Measurements from ENCODE around the gene SLC35F3. TPM values are rescaled to one million over a fixed set of nuclear protein-coding genes. Genes with fewer than 3 reads are reported as not detected.
A peak's percentile ranks its signal among the peaks of the same experiment; 100 is the strongest.
"Not testable (repeated sequence)": the region's sequence is repeated elsewhere in the genome, so short reads cannot be mapped to it uniquely, and the experiment has no call there.

SLC35F3 gene
- total and polyA plus RNA-seq, 3 donors from 2014 or later = 0.43 to 0.87 (median 0.47) TPM

DNA sequence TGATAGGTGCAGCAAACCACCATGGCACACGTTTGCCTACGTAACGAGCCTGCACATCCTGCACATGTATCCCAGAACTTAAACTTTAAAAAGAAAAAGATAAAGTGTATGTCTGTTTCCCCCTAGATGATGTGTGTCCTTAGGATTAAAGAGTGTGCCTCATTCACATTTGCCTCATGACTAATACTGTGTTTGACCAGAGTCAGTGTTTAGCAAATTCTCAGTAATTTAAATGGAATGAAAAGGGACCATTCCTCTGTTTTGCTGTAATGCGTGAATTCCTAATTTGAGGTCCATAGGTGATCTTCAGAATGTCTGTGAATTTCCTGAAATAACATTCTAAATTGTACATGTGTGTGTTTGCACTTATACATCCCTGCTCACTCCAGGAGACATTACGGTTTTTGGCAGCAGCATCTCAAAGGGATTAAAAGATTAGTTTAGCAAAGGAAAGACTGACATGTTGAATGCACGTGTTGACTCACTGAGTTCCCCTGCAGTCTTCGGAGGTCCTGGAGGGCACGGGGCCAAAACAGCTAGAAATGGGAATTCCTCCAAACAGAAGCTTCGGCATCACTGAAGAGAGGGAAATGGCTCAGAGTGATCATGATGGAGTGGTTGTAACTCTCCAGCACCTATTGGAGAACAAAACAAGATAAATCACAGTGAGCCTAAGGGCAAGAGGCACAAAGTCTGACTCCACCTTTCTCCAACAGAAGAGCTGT is 19.1 kb upstream of the SLC35F3 start:
- Histone ChIP-seq H3K9me3 (no peaks in the 10 kb centered on the region), H3K27ac (no peak overlapping the region), H3K4me3 (no peak overlapping the region), H3K36me3 (ENCODE audit: low read depth, missing control alignments) (no peaks in the 10 kb centered on the region), H3K4me1 (no peaks in the 10 kb centered on the region), H3K27me3 (no peaks in the 10 kb centered on the region)
- TF ChIP-seq, protein P1, sequence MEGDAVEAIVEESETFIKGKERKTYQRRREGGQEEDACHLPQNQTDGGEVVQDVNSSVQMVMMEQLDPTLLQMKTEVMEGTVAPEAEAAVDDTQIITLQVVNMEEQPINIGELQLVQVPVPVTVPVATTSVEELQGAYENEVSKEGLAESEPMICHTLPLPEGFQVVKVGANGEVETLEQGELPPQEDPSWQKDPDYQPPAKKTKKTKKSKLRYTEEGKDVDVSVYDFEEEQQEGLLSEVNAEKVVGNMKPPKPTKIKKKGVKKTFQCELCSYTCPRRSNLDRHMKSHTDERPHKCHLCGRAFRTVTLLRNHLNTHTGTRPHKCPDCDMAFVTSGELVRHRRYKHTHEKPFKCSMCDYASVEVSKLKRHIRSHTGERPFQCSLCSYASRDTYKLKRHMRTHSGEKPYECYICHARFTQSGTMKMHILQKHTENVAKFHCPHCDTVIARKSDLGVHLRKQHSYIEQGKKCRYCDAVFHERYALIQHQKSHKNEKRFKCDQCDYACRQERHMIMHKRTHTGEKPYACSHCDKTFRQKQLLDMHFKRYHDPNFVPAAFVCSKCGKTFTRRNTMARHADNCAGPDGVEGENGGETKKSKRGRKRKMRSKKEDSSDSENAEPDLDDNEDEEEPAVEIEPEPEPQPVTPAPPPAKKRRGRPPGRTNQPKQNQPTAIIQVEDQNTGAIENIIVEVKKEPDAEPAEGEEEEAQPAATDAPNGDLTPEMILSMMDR (IDR thresholded peaks at IDR 0.05) = no peak
- TF ChIP-seq POLR2A (IDR thresholded peaks at IDR 0.05) = no peak
- intact Hi-C loops (cut with DNase I; ENCODE audit: low total_unique reads) = no loop called here
- 58 to 65% methylated on average over 9 of the region's 9 CpGs for WGBS, 2 donors
- DNase-seq = no peak

DNA sequence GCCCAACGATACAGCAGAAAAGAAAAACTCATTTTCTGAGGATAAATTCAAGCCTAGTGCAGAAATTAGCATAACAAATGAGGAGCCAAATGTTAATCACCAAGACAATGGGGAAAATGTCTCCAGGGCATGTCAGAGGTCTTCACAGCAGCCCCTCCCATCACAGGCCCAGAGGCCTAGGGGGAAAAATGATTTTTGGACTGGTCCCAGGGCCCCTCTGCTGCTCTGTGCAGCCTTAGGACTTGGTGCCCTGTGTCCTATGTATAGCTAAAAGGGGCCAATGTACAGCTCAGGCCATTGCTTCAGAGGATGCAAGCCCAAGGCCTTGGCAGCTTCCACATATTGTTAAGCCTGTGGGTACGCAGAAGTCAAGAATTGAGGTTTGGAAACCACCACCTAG is 13.3 kb upstream of the SLC35F3 start:
- H3K36me3 ChIP-seq (ENCODE audit: low read depth, missing control alignments); H3K27me3 ChIP-seq; intact Hi-C loops (cut with DNase I; ENCODE audit: low total_unique reads); H3K27ac ChIP-seq; H3K4me1 ChIP-seq; DNase-seq; H3K4me3 ChIP-seq; H3K9me3 ChIP-seq: not testable (repeated sequence)
- WGBS, 2 donors = 84 to 87% methylated on average over 2 of the region's 2 CpGs

DNA sequence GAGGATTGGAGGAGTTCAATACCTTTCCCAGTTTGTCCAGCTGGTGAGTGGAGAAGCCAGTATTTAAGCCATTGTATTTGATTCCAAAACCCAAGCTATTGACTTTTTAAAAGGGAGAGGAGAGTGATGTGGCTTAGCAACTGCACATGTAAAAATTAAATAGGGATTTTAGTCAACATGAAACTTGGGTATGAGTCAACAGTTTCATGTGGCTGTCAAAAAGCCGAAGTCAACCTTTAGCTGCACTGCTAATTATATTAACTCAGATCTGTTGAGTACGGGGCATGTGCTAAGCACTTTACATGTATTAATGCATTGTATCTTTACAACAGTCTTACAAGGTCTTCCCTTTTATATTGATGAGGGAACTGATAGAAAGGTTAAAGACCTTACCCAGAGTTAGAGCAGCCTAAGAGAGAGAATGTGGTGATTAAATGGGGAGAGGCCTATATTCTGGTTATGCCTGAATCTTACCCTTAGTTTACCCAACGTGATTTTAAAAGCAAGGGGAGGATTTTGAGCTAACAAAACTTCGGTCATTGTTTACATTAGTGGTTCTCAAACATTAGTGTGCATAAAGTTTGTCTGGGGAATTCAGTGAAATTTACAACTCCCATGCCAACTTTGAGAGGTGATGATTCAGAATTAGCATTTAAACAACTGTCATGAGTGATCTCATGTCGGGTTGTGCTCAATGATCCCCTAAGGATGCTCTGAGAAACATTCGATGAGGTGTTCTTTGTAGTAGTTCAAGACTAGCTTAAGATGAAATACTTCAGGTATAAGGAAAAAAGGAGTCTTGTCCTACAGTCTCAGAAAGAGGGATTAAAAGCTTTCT is 6.9 kb upstream of the SLC35F3 start:
- no peak for DNase-seq
- Histone ChIP-seq H3K4me3 (no peak overlapping the region), H3K27me3 (no peaks in the 10 kb centered on the region), H3K27ac (no peak overlapping the region), H3K36me3 (ENCODE audit: low read depth, missing control alignments) (no peaks in the 10 kb centered on the region), H3K9me3 (no peaks in the 10 kb centered on the region), H3K4me1 (no peaks in the 10 kb centered on the region)
- TF ChIP-seq, protein P1 (IDR thresholded peaks at IDR 0.05) = no peak
- intact Hi-C loops (cut with DNase I; ENCODE audit: low total_unique reads) = no loop called here
- 85% methylated on average over 6 of the region's 6 CpGs for WGBS, 2 donors

DNA sequence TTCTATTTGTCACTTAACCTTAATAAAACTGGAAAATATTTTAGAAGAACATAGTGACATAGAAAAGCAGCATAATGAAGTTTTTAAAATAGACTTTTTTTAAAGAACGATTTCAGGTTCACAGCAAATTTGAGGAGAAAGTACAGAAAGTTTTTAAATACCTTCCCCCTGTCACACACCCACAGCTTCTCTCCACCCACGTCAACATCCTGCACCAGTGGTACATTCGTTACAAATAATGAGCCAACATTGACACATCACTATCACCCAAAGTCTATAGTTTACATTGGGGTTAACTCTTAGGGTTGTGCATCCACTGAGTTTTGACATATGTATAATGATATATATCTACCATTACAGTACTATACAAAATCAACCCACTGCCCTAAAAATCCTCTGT is 3.0 kb upstream of the SLC35F3 start:
- TF ChIP-seq POLR2A (IDR thresholded peaks at IDR 0.05) = no peak
- 49 to 57% methylated on average over 3 of the region's 3 CpGs for WGBS, 2 donors
- Histone ChIP-seq H3K4me1 (no peaks in the 10 kb centered on the region), H3K27ac (no peak overlapping the region), H3K27me3 (no peaks in the 10 kb centered on the region), H3K4me3 (no peak overlapping the region), H3K9me3 (no peaks in the 10 kb centered on the region), H3K36me3 (ENCODE audit: low read depth, missing control alignments) (no peaks in the 10 kb centered on the region)
- DNase-seq = no peak
- intact Hi-C loops (cut with DNase I; ENCODE audit: low total_unique reads) = no loop called here

DNA sequence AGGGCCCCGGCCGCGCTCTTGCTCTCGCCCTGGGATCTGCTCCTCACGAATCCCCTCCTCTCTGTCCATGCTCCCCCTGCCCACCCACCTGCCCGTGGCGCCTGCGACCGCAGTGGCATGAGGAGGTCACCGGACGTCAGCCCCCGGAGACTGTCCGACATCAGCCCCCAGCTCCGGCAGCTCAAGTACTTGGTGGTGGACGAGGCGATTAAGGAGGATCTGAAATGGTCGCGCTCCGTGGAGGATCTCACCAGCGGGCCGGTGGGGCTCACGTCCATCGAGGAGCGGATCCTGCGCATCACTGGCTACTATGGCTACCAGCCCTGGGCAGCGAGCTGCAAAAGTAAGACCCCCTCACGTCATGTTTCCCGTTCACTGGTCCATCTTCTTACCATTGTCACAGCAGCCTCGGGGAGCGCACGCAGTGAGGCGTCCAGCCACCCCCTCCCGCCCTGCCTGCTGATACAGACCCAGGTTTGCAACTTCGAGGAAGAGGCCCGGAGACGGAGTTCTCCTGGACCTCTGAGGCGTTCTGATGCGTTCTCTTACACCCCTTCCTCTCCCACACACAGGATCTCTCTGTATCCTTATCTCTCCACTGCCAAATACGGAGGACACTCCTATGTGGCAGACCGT is 1.1 kb downstream of the SLC35F3 start:
- TF ChIP-seq, protein P1 (IDR thresholded peaks at IDR 0.05) = no peak
- TF ChIP-seq POLR2A (IDR thresholded peaks at IDR 0.05) = no peak
- intact Hi-C loops (cut with DNase I; ENCODE audit: low total_unique reads) = no loop called here
- Histone ChIP-seq H3K27ac (no peak overlapping the region), H3K27me3 (no peaks in the 10 kb centered on the region), H3K4me1 (no peaks in the 10 kb centered on the region), H3K4me3 (peak overlapping the region; percentile 51 to 59), H3K9me3 (no peaks in the 10 kb centered on the region), H3K36me3 (ENCODE audit: low read depth, missing control alignments) (no peaks in the 10 kb centered on the region)
- 1 to 3% methylated on average over 15 to 40 of the region's 40 CpGs for WGBS, 2 donors
- DNase-seq = peak; percentile 18
